AG04450 (cell line): ENCODE results near the gene NGB. TPM values are rescaled to one million over a fixed set of nuclear protein-coding genes. Genes with fewer than 3 reads are reported as not detected.

Experiments used
- CTCF ChIA-PET: fragments of 300-600, 350-600 bp; formaldehyde crosslinking; extraction: SDS; loops from one replicate; lab custom pipeline; 2022; ENCODE audit warnings: antibody characterized with exemption, inconsistent platforms; lab: Charles Lee
- POLR2A ChIA-PET: fragments of 350-600 bp; formaldehyde crosslinking; extraction: SDS; loops from one replicate; lab custom pipeline; 2021; ENCODE audit warnings: antibody characterized with exemption, inconsistent platforms; lab: Yijun Ruan, JAX
- DNase-seq: peaks from one replicate; pipeline ENCODE4 v3.0.0-alpha.2; 2011; ENCODE audit warnings: low read depth, low spot score
- H3K27ac ChIP-seq: one replicate; pipeline ENCODE4 v1.5.1; 2012; ENCODE audit warnings: low read depth, low read length, control low read depth
- H3K27me3 ChIP-seq: one replicate; pipeline ENCODE4 v1.6.0; 2012; ENCODE audit warnings: low read length; ENCODE audit not compliant: control insufficient read depth, insufficient read depth
- H3K4me3 ChIP-seq: 2 replicates; pipeline ENCODE4 v1.5.1; 2011; ENCODE audit warnings: mild to moderate bottlenecking, low read depth, low read length, control low read depth
- H3K9me3 ChIP-seq: 2 replicates; pipeline ENCODE4 v1.5.1; 2012; ENCODE audit warnings: low read length; ENCODE audit not compliant: control insufficient read depth, insufficient read depth
- polyA plus RNA-seq: library from polyadenylated mRNA; depleted of rRNA; stranded (reverse); fragments of >200 nt; gene quantifications from 2 replicates; pipeline ENCODE4 v1.2.3, GENCODE V29; 2011
- TF ChIP-seq, protein P1 (sequence below): IDR thresholded peaks from 2 replicates; pipeline ENCODE4 v1.5.1; 2011; ENCODE audit warnings: low read depth, low read length, control low read depth, inconsistent platforms

Gene NGB
- polyA plus RNA-seq, 1 experiment = not detected

DNA sequence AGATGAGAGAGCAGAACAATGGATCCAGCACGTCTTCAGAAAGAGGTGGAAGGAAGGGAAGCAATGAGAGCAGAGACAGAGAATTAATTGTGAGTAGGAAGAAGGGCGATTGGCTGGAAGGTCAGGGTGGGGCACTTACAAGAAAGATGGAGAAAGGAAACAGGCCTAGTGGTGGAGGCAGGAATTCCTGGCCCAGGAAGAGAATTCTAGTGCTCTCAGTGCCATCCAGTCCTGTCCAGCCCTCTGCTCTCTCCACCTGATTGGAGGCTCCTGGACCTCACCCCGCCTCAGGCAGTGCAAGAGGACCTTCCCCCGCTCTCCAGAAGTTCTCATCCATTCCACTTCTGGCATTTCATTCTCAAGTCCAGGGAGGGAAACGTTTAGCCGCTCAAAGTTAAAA is 43.0 kb downstream of the NGB start:
- TF ChIP-seq, protein P1, sequence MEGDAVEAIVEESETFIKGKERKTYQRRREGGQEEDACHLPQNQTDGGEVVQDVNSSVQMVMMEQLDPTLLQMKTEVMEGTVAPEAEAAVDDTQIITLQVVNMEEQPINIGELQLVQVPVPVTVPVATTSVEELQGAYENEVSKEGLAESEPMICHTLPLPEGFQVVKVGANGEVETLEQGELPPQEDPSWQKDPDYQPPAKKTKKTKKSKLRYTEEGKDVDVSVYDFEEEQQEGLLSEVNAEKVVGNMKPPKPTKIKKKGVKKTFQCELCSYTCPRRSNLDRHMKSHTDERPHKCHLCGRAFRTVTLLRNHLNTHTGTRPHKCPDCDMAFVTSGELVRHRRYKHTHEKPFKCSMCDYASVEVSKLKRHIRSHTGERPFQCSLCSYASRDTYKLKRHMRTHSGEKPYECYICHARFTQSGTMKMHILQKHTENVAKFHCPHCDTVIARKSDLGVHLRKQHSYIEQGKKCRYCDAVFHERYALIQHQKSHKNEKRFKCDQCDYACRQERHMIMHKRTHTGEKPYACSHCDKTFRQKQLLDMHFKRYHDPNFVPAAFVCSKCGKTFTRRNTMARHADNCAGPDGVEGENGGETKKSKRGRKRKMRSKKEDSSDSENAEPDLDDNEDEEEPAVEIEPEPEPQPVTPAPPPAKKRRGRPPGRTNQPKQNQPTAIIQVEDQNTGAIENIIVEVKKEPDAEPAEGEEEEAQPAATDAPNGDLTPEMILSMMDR = no peak
- no peaks in the 10 kb centered on the region for H3K9me3 ChIP-seq
- ChIA-PET POLR2A (no interaction called here), CTCF (no interaction called here)
- no peak overlapping the region for H3K4me3 ChIP-seq
- no peaks in the 10 kb centered on the region for H3K27me3 ChIP-seq
- no peak for DNase-seq
- no peak overlapping the region for H3K27ac ChIP-seq

DNA sequence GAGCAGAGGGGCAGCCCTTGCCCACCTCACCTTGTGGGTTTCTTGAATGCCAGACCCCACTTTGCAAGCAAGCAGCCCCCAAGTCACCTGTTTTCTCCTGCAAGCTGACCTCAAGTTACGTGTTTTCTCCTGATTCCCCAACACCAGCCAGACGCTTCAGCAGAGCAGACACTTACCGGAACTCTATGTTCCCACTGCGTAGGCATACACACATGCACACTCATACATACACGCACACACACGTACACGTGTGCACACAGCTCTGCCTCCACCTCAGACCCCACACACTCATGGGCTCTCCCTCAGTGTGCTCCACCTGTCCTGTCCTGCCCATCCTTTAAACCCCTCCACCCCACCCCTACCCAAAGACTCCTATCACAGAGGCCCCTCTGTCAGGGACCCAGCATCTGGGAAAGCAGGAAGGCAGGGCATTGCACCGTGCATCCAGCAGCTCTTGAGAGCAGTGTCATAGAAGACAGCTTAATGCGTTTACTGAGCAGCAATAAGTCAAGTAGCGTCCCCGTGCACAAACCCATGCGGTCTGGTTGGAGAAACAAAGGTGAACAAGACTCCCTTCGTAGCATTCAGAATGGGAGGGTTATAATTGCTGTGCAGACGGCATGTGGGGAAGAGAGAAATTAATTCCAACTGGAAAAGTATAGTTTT is 45.0 kb downstream of the NGB start:
- TF ChIP-seq, protein P1 = no peak
- Histone ChIP-seq H3K27ac (no peak overlapping the region), H3K9me3 (no peaks in the 10 kb centered on the region), H3K27me3 (no peaks in the 10 kb centered on the region), H3K4me3 (no peak overlapping the region)
- CTCF ChIA-PET = no interaction called here
- POLR2A ChIA-PET = no interaction called here
- no peak for DNase-seq

DNA sequence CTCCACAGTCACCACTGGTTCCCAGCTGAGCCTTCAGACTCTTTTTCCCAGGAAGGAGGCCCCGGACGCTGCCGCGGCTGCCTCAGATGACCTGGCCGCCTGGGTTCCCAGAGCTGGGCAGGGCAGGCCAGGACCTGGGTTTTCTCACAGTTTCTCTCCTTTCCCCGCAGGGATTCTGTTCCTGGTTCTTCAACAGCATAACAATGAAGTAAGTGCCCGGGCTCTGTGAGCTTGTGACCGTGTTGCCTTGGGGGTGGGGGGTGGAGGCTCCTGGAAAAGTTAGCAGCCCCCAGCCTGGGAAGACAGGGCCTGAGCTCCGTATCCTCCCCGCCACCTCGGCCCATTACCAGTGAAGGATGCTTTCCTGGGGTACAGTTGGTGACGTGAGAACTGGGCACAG is 45.8 kb downstream of the NGB start:
- DNase-seq = no peak
- ChIA-PET POLR2A (no interaction called here), CTCF (no interaction called here)
- TF ChIP-seq, protein P1 = no peak
- H3K27ac ChIP-seq = no peak overlapping the region
- no peaks in the 10 kb centered on the region for H3K27me3 ChIP-seq
- H3K4me3 ChIP-seq = no peak overlapping the region
- H3K9me3 ChIP-seq = no peaks in the 10 kb centered on the region

DNA sequence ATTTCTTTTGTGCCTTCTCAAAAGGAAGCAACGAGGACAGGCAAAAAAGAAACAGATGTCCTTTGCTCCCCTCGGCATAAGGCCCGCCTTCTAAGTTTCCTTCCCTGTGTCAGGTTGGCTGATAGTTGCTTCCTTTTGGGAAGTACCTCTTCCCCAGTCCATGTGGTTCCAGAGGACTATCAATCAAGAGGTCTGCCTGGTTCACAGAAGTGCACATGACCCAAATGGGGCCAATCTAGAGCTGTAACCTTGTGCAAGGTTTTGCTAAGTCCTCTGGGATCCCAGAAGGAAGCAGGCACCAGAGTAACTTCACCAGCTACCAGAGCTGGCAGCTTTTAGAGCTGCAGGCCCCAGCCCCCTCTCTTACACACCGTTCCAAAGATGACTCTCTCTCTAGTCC is 46.8 kb downstream of the NGB start:
- CTCF ChIA-PET = no interaction called here
- POLR2A ChIA-PET = no interaction called here
- H3K4me3 ChIP-seq = no peak overlapping the region

DNA sequence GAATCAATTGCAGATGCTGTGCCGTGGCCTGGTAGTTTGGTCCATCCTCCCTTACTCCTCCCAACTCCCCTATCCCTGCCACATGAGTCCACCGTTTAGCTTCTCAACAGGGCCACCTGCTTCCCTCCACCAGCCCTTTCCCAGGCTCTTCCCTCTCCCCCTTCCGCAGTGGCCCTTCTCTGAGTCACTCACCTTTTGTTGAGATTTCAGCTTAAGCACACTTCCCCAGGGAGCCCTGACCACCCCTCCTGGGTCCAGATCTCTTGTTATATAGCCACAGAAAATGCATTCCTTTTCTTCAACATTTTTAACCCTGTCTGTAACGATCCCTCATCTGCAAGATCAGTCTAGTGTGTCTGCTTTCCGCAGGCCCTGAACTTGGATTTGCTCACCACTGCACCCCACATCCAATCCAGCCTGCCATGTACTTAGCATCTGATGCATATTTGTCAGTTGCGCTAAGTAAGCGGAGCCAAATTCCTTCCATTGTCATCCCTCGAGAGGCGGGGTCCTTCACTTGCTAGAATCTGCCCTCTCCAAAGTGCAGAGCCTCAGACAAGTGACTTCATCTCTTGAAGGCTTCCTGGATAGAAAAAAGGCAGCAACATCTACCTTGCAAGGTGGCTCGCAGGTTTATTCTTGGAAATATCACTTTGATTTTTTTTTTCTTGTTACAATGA is 48.3 kb downstream of the NGB start:
- no peak for DNase-seq
- ChIA-PET CTCF (no interaction called here), POLR2A (no interaction called here)
- Histone ChIP-seq H3K27ac (no peak overlapping the region), H3K4me3 (no peak overlapping the region), H3K27me3 (no peaks in the 10 kb centered on the region), H3K9me3 (no peaks in the 10 kb centered on the region)
- TF ChIP-seq, protein P1 = no peak

More for the DNA sequence above, 46.8 kb downstream of the NGB start:
- Histone ChIP-seq H3K27me3 (no peaks in the 10 kb centered on the region), H3K9me3 (no peaks in the 10 kb centered on the region), H3K27ac (no peak overlapping the region)
- no peak for DNase-seq
- TF ChIP-seq, protein P1 = no peak
